Measurements from ENCODE around the gene CD22. TPM values are rescaled to one million over a fixed set of nuclear protein-coding genes. Genes with fewer than 3 reads are reported as not detected.
"Not testable (repeated sequence)": the region's sequence is repeated elsewhere in the genome, so short reads cannot be mapped to it uniquely, and the experiment has no call there.

The CD22 gene
- polyA plus RNA-seq (ENCODE audit: low read depth in 6 of 6), result 100 to 1,000 TPM; 364 to 971 (median 552) TPM

DNA sequence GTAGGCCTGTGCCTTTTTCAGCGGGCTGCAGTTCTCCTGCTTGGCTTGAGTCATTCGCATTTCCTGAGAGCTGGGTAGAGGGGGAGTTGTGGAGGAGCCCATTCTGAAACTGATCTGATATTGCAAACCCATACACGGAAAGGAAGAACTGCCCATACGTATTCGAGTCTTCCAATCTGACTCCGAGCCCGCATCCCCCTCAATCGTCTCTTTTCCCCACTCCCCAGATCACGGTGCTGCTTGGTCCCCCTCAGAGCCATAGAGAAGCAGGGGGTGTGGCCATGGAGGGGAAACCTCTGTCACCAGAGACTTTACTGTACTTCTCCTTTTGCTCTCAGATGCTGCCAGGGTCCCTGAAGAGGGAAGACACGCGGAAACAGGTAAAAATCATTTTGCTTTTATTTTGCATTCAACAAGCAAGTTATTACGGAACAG lies at the start of gene CD22:
CD22 (plus strand) TSS at position 337 of the 435 bp plus-strand sequence. CDS start 2,854 bp downstream, outside the sequence.
- peaks cover 0 to 1% (median 0%) of the 10 kb centered on the region in 7 donors for H3K9me3 Mint-ChIP-seq
- peaks cover 26 to 31% of the 10 kb centered on the region in 2 donors for H3K36me3 Mint-ChIP-seq
- peak within 1 kb of the TSS; percentile 91 to 99 (median 98) for H3K27ac Mint-ChIP-seq
- H3K4me3 Mint-ChIP-seq, result peak within 1 kb of the TSS; percentile 83 to 98 (median 94)
- no peaks in the 10 kb centered on the region for H3K27me3 Mint-ChIP-seq
- peak; percentile 65 to 70 for ATAC-seq (ENCODE audit: low read depth in 2 of 2)
- peaks cover 67 to 84% (median 80%) of the 10 kb centered on the region in 3 donors for H3K4me1 Mint-ChIP-seq
- DNase-seq, result peak; percentile 87

DNA sequence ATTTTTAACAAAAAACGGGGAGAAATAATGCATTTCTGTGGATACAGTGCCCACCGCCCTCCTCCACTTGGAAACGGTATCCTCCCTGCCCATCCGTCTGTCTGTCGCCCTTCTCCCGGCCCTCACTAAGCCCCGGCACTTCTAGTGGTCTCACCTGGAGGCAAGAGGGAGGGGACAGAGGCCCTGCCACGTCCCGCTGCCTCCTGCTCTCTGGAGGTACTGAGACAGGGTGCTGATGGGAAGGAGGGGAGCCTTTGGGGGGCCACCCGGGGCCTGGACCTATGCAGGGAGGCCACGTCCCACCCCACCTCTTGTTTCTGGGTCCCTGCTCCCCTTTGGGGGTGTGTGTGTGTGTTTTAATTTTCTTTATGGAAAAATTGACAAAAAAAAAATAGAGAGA lies 49.6 kb upstream of the CD22 start:
- no peaks in the 10 kb centered on the region for H3K9me3 Mint-ChIP-seq
- H3K27me3 Mint-ChIP-seq, result no peaks in the 10 kb centered on the region
- no peak overlapping the region for H3K4me3 Mint-ChIP-seq
- H3K36me3 Mint-ChIP-seq, result peaks cover under 1 to 7% of the 10 kb centered on the region in 2 donors
- peaks cover 42 to 65% (median 60%) of the 10 kb centered on the region in 3 donors for H3K4me1 Mint-ChIP-seq
- DNase-seq, result no peak
- H3K27ac Mint-ChIP-seq, result peak overlapping the region in 3 of 6 donors; percentile 32 to 83 (median 41)
- ATAC-seq (ENCODE audit: low read depth in 2 of 2), result no peak

GRCh38 chr19:35279985-35280821 lies 48.8 kb upstream of the CD22 start:
- peaks cover 0 to 7% of the 10 kb centered on the region in 2 donors for H3K36me3 Mint-ChIP-seq
- no peaks in the 10 kb centered on the region for H3K27me3 Mint-ChIP-seq
- peak; percentile 33 for DNase-seq
- peaks cover 41 to 63% (median 54%) of the 10 kb centered on the region in 3 donors for H3K4me1 Mint-ChIP-seq
- peak overlapping the region in 6 of 8 donors; percentile 12 to 86 (median 60) for H3K4me3 Mint-ChIP-seq
- peak in 1 of 2 donors; percentile 21 for ATAC-seq (ENCODE audit: low read depth in 2 of 2)
- no peaks in the 10 kb centered on the region for H3K9me3 Mint-ChIP-seq
- H3K27ac Mint-ChIP-seq, result peak overlapping the region; percentile 12 to 94 (median 85)

GRCh38 chr19:35281303-35281702 lies 47.7 kb upstream of the CD22 start:
- Mint-ChIP-seq H3K4me1 (peaks cover 42 to 58% (median 54%) of the 10 kb centered on the region in 3 donors), H3K4me3 (peak overlapping the region in 5 of 8 donors; percentile 22 to 84 (median 71)), H3K36me3 (no peaks in the 10 kb centered on the region), H3K27ac (peak overlapping the region in 4 of 6 donors; percentile 83 to 98 (median 93)), H3K27me3 (no peaks in the 10 kb centered on the region), H3K9me3 (no peaks in the 10 kb centered on the region)
- DNase-seq, result no peak
- no peak for ATAC-seq (ENCODE audit: low read depth in 2 of 2)

- Mint-ChIP-seq H3K27me3 (no peaks in the 10 kb centered on the region), H3K4me1 (peaks cover 37 to 63% (median 47%) of the 10 kb centered on the region in 3 donors), H3K9me3 (no peaks in the 10 kb centered on the region), H3K27ac (peak overlapping the region in 1 of 6 donors; percentile 56), H3K4me3 (no peak overlapping the region), H3K36me3 (no peaks in the 10 kb centered on the region)
- ATAC-seq (ENCODE audit: low read depth in 2 of 2) (no peak), DNase-seq (no peak)
These were observed 44.6 kb upstream of the CD22 start for GRCh38 chr19:35284153-35285094.

DNA sequence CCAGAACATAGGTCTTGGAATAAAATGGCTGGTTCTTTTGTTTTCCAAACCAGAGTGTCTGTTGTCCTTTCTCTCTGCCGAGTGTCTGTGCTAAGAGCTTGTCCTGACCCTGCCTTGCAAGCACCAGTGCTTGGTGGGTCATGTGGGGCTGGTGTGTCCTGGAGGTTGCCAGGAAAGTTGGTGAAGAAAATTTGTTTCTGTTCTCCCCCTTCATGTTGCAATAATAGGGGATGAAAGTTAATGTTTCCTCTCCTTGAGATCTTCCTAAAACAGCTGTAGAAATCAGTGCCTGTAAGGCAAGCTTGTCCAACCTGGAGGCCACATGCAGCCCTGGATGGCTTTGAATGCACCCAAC lies 43.9 kb upstream of the CD22 start:
- ATAC-seq (ENCODE audit: low read depth in 2 of 2) (no peak), DNase-seq (no peak)
- Mint-ChIP-seq H3K9me3 (no peaks in the 10 kb centered on the region), H3K27me3 (no peaks in the 10 kb centered on the region), H3K36me3 (no peaks in the 10 kb centered on the region), H3K4me3 (peak overlapping the region in 1 of 8 donors; percentile 24), H3K27ac (no peak overlapping the region), H3K4me1 (peaks cover 34 to 57% (median 41%) of the 10 kb centered on the region in 3 donors)

DNA sequence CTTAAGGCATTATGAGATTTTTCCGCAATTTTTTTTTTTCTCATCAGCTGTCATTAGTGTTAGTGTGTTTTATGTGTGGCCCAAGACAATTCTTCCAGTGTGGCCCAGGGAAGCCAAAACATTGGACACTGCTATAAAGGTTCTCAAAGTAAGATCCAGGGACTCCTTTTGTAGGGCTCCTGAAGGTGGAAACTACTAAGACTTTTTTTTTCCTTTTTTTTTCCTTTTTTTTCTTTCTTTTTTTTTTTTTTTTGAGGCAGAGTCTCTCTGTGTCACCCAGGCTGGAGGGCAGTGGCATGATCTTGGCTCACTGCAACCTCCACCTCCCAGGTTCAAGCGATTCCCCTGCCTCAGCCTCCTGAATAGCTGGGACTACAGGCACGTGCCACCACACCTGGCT lies 43.5 kb upstream of the CD22 start:
- DNase-seq; ATAC-seq (ENCODE audit: low read depth in 2 of 2); H3K9me3 Mint-ChIP-seq; H3K27ac Mint-ChIP-seq; H3K36me3 Mint-ChIP-seq; H3K27me3 Mint-ChIP-seq; H3K4me3 Mint-ChIP-seq: not testable (repeated sequence)
- H3K4me1 Mint-ChIP-seq, result peaks cover 30 to 57% (median 37%) of the 10 kb centered on the region in 3 donors

DNA sequence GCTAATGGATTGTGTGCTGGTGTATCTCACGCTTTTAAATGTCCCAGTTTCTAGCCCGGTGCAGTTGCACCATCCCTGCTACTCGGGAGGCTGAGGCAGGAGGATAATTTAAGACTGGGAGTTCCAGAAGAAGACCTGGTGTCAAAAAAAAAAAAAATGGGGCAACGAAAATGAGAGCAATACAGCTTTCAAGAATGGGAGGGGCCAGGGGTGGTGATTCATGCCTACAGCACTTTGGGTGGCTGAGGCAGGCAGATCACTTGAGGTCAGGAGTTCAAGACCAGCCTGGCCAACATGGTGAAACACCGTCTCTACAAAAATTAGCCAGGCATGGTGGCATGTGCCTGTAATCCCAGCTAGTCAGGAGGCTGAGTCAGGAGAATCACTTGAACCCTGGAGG lies 42.9 kb upstream of the CD22 start:
- not testable (repeated sequence) for H3K36me3 Mint-ChIP-seq; ATAC-seq (ENCODE audit: low read depth in 2 of 2); H3K27me3 Mint-ChIP-seq; H3K9me3 Mint-ChIP-seq; H3K27ac Mint-ChIP-seq; DNase-seq
- Mint-ChIP-seq H3K4me1 (peaks cover 26 to 54% (median 33%) of the 10 kb centered on the region in 3 donors), H3K4me3 (peak overlapping the region in 2 of 8 donors; percentile 30 to 65)

GRCh38 chr19:35287713-35288112 lies 41.3 kb upstream of the CD22 start:
- Mint-ChIP-seq H3K27me3 (no peaks in the 10 kb centered on the region), H3K4me3 (no peak overlapping the region), H3K9me3 (no peaks in the 10 kb centered on the region), H3K4me1 (peaks cover 21 to 50% (median 33%) of the 10 kb centered on the region in 3 donors), H3K27ac (no peak overlapping the region), H3K36me3 (no peaks in the 10 kb centered on the region)
- ATAC-seq (ENCODE audit: low read depth in 2 of 2) (no peak), DNase-seq (no peak)

GRCh38 chr19:35288331-35288730 lies 40.7 kb upstream of the CD22 start:
- peak overlapping the region in 1 of 6 donors; percentile 68 for H3K27ac Mint-ChIP-seq

DNA sequence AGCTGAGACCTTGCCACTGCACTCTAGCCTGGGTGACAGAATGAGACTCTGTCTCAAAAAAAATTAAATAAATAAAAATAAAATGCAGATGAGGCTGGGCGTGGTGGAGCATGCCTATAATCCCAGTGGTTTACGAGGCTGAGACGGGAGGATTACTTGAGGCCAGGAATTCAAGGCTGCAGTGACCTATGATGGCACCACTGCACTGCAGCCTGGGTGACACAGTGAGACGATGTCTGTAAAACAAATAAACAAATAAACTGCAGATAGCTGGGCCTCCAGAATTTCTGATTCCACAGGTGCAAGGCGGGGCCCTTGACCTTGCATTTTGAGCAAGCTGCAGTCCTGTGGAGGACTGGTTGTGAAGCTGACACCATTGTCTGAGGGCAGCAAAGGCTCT lies 40.1 kb upstream of the CD22 start:
- no peaks in the 10 kb centered on the region for H3K9me3 Mint-ChIP-seq
- no peak overlapping the region for H3K4me3 Mint-ChIP-seq
- H3K27me3 Mint-ChIP-seq, result no peaks in the 10 kb centered on the region
- H3K36me3 Mint-ChIP-seq, result no peaks in the 10 kb centered on the region
- no peak overlapping the region for H3K27ac Mint-ChIP-seq
- peaks cover 18 to 48% (median 30%) of the 10 kb centered on the region in 3 donors for H3K4me1 Mint-ChIP-seq
- no peak for DNase-seq
- ATAC-seq (ENCODE audit: low read depth in 2 of 2), result no peak

More at GRCh38 chr19:35288331-35288730, 40.7 kb upstream of the CD22 start:
- ATAC-seq (ENCODE audit: low read depth in 2 of 2) (no peak), DNase-seq (no peak)
- H3K4me3 Mint-ChIP-seq, result no peak overlapping the region
- H3K36me3 Mint-ChIP-seq, result no peaks in the 10 kb centered on the region
- no peaks in the 10 kb centered on the region for H3K27me3 Mint-ChIP-seq
- H3K9me3 Mint-ChIP-seq, result no peaks in the 10 kb centered on the region
- peaks cover 21 to 50% (median 32%) of the 10 kb centered on the region in 3 donors for H3K4me1 Mint-ChIP-seq

DNA sequence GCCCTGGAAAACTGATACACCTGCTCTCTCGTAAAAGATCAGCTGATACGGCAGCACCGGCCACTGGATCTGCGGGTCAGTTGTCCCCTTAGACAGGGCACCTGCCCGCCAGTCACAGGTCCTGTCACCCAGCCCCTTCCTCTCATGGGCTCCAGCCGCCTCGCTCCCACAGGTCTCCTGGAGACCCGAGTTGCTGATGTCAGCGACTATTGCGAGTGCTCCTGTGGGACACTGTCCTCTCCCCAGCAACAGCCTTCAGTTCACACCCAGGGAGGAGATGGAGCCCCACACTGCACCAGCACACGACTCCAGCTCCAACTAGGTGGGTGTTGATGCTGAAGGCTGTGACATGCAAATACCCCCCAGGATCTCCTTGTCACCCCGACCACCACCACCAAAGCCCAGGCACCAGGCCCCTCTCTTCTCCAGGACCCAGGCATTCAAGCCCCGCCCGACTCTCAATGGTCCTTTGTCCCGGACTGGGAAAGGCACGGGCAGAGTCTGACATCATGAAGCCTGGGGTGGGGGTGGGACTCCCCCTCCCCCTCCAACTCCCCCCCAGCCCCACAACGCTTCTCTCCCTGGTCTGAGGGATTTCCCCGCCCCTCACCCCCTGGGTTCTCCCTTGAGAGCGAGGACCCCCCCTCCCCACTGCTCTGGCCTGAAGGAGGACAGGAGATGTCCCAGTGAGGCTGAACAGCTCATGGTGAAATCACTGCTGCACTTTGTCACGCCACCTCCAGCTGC lies 38.4 kb upstream of the CD22 start:
- peak overlapping the region in 1 of 8 donors; percentile 65 for H3K4me3 Mint-ChIP-seq
- DNase-seq (no peak), ATAC-seq (ENCODE audit: low read depth in 2 of 2) (no peak)
- no peaks in the 10 kb centered on the region for H3K36me3 Mint-ChIP-seq
- H3K27ac Mint-ChIP-seq, result no peak overlapping the region
- H3K9me3 Mint-ChIP-seq, result no peaks in the 10 kb centered on the region
- no peaks in the 10 kb centered on the region for H3K27me3 Mint-ChIP-seq
- H3K4me1 Mint-ChIP-seq, result peaks cover 22 to 42% (median 34%) of the 10 kb centered on the region in 3 donors
